Panc1 (cell line): Measurements from ENCODE around the gene ISY1. TPM values are rescaled to one million over a fixed set of nuclear protein-coding genes. Genes with fewer than 3 reads are reported as not detected.

Experiments
- ATAC-seq: fragments of 200-7000 bp; cut with Tn5 transposase; 2 replicates; pipeline ENCODE4 v1.9.1; 2020; ENCODE audit warnings: mild to moderate bottlenecking, moderate library complexity
- BruUV-seq: library from RNA; stranded (reverse); fragments of 400-500 nt; replicated peaks from 2 replicates; lab custom pipeline; 2021; lab: Mats Ljungman, UMichigan
- CTCF ChIA-PET: fragments of 300-600 bp; sonication (Branson Sonifier 250); formaldehyde crosslinking; loops from one replicate; lab custom pipeline; 2022; ENCODE audit warnings: antibody characterized with exemption; lab: Charles Lee
- POLR2A ChIA-PET: fragments of 300-600 bp; sonication (Branson Sonifier 250); formaldehyde crosslinking; loops from one replicate; lab custom pipeline; 2022; ENCODE audit warnings: antibody characterized with exemption; lab: Charles Lee
- DNase-seq: peaks from one replicate; pipeline ENCODE4 v3.0.0-alpha.2; 2010; ENCODE audit warnings: low read depth, low spot score
- H3K27ac ChIP-seq: 2 replicates; pipeline ENCODE4 v1.5.1; 2011; ENCODE audit warnings: mild to moderate bottlenecking, low read length, inconsistent platforms
- H3K27me3 ChIP-seq: fragments of 200-500 bp; sonication (Bioruptor generic); 2 replicates; pipeline ENCODE4 v1.6.0; 2014; ENCODE audit warnings: low read length, inconsistent platforms; ENCODE audit not compliant: control insufficient read depth, insufficient read depth
- H3K36me3 ChIP-seq: fragments of 200-500 bp; sonication (Bioruptor generic); 2 replicates; pipeline ENCODE4 v1.5.1; 2014; ENCODE audit warnings: inconsistent platforms, mild to moderate bottlenecking, low read length, moderate library complexity; ENCODE audit not compliant: control insufficient read depth, insufficient read depth
- H3K4me1 ChIP-seq: 2 replicates; pipeline ENCODE4 v1.5.1; 2011; ENCODE audit warnings: inconsistent platforms, mild to moderate bottlenecking, low read length, moderate library complexity; ENCODE audit not compliant: control insufficient read depth, insufficient read depth
- H3K4me3 ChIP-seq, 2 experiments: 2 replicates each; pipeline ENCODE4 v1.5.1; 2011 to 2012; ENCODE audit warnings: low read depth in 2 of 2, low read length in 2 of 2, mild to moderate bottlenecking in 2 of 2, inconsistent platforms in 1 of 2, moderate library complexity in 1 of 2
- H3K9me3 ChIP-seq: fragments of 200-500 bp; sonication (Bioruptor generic); 2 replicates; pipeline ENCODE4 v1.5.1; 2014; ENCODE audit warnings: low read depth, mild to moderate bottlenecking, inconsistent platforms, low read length, moderate library complexity; ENCODE audit not compliant: control insufficient read depth, insufficient read depth
- CTCF ChIP-seq: fragments of 450-650 bp; IDR thresholded peaks from 2 replicates; pipeline ENCODE4 v1.5.1; 2017; ENCODE audit warnings: mild to moderate bottlenecking
- POLR2AphosphoS5 ChIP-seq: IDR thresholded peaks from 2 replicates; pipeline ENCODE4 v1.6.1; 2012; ENCODE audit warnings: mild to moderate bottlenecking, low read depth, low read length, moderate library complexity
- SIN3A ChIP-seq: IDR thresholded peaks from 2 replicates; pipeline ENCODE4 v1.6.1; 2012; ENCODE audit warnings: low read depth, mild to moderate bottlenecking, low read length, moderate library complexity, borderline replicate concordance; ENCODE audit not compliant: insufficient read depth
- TCF7L2 ChIP-seq: IDR thresholded peaks from 2 replicates; pipeline ENCODE4 v1.6.1; 2011; ENCODE audit warnings: mild to moderate bottlenecking, low read depth, low read length, inconsistent platforms
- in situ Hi-C: cut with HindIII; loops from 2 replicates; pipeline ENCODE4 v1.10.0; 2016; ENCODE audit warnings: low sequenced_read_pairs, low pct_unique_long_range_greater_than_20kb
- intact Hi-C: fragments of 100-400 bp; cut with micrococcal nuclease; formaldehyde crosslinking; loops from one replicate; pipeline ENCODE4 v1.10.0; 2022; ENCODE audit not compliant: unreplicated experiment
- total RNA-seq: library from RNA; stranded (reverse); gene quantifications from one replicate; pipeline ENCODE4 v1.2.1, GENCODE V29; 2021; ENCODE audit not compliant: unreplicated experiment
- TF ChIP-seq, protein P1 (sequence below), 2 experiments: IDR thresholded peaks; 2 replicates each; pipeline ENCODE4 v1.6.1; 2011 to 2012; ENCODE audit warnings: low read depth in 2 of 2, control low read depth in 1 of 2, low read length in 1 of 2, mild to moderate bottlenecking in 1 of 2, moderate library complexity in 1 of 2; ENCODE audit not compliant: insufficient read depth in 1 of 2

Gene ISY1
- total RNA-seq, 1 experiment from 2014 or later: 45.7 TPM

DNA sequence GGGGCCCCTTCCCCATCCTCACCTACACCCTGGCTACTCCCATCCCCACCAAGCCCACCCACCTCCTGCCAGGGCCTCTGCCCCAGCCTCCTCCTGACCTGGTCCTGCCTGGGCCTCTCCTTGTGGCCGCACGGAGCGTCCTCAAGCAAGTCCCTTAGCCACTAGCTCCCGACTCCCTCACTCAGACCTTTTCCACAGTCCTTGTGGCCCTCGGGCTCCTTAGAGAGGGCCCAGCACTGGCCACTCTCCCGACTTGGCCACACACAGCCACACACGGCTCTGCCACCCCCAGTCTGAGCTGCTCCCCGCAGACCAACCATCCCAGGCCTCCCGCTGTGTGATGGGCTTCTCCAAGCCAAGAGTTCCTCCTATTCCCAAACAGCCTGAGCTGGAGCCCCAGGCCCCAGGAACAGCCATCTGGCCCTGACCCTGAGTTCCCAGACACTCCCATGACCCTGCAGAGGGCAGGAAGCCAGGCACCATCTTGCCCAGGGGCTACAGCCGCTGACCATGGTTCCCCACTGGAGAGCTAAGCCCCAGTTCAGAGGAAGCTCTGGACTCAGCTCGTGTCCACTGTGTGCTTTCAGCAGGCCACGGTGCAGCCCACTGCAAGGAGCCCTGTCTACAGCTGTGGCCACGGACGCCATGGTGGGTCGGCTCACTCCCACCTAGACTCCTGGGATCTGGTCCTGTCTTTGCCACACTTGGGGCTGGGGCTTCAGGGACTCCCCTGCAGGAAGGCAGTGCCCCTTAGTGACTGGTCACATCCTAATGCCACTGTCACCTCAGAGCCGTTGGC, 32.3 kb downstream of the ISY1 start:
- Histone ChIP-seq H3K27ac (no peak overlapping the region), H3K36me3 (peaks cover 7% of the 10 kb centered on the region; the same call in 1 of the 2 replicates), H3K27me3 (no peaks in the 10 kb centered on the region), H3K9me3 (no peaks in the 10 kb centered on the region), H3K4me3 (no peak overlapping the region), H3K4me1 (no peaks in the 10 kb centered on the region)
- in situ Hi-C loops: loop anchor here (10.0 kb wide), 1 partner anchor 134 kb away; the partner anchor contains the start of gene CFAP92
- ATAC-seq (no peak), DNase-seq (no peak)
- no TSS peak for BruUV-seq
- ChIA-PET CTCF (no interaction called here), POLR2A (no interaction called here)
- TF ChIP-seq TCF7L2 (no peak), POLR2AphosphoS5 (no peak), CTCF (no peak), SIN3A (no peak)
- TF ChIP-seq, protein P1, sequence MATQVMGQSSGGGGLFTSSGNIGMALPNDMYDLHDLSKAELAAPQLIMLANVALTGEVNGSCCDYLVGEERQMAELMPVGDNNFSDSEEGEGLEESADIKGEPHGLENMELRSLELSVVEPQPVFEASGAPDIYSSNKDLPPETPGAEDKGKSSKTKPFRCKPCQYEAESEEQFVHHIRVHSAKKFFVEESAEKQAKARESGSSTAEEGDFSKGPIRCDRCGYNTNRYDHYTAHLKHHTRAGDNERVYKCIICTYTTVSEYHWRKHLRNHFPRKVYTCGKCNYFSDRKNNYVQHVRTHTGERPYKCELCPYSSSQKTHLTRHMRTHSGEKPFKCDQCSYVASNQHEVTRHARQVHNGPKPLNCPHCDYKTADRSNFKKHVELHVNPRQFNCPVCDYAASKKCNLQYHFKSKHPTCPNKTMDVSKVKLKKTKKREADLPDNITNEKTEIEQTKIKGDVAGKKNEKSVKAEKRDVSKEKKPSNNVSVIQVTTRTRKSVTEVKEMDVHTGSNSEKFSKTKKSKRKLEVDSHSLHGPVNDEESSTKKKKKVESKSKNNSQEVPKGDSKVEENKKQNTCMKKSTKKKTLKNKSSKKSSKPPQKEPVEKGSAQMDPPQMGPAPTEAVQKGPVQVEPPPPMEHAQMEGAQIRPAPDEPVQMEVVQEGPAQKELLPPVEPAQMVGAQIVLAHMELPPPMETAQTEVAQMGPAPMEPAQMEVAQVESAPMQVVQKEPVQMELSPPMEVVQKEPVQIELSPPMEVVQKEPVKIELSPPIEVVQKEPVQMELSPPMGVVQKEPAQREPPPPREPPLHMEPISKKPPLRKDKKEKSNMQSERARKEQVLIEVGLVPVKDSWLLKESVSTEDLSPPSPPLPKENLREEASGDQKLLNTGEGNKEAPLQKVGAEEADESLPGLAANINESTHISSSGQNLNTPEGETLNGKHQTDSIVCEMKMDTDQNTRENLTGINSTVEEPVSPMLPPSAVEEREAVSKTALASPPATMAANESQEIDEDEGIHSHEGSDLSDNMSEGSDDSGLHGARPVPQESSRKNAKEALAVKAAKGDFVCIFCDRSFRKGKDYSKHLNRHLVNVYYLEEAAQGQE (IDR thresholded peaks at IDR 0.05; ENCODE audit: insufficient read depth in 1 of 2, low read depth in 2 of 2, low read length in 1 of 2): no peak
- intact Hi-C loops: no loop called here

DNA sequence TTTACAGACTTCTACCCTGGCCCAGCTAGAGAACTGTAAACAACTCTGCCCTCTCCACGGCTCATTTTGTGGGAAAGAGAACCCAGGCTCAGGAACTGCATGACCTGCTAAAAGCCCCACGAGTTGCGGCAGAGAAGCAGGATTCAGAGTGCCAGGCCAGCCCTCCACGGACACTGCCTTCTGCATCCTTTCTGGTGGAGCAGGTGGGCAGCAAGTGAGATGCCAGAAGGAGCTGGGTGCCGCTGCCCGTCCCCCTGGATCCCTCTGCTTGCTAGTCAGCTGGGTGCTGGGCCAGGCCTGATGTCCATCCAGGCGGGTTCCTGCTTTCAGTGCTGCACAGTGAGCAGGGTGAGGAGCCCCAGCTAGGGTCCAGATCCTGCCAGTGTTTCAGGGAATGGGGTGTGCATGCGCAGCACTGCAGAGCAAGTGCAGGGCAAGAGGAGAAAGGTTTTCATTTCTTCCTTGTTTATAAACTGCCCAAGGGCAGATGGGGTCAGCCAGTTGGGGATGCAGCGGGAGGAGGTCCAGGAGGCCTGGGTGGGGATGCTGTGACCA, 34.1 kb downstream of the ISY1 start:
- TF ChIP-seq CTCF (no peak), SIN3A (no peak), TCF7L2 (no peak), POLR2AphosphoS5 (no peak)
- TF ChIP-seq, protein P1 (IDR thresholded peaks at IDR 0.05; ENCODE audit: insufficient read depth in 1 of 2, low read depth in 2 of 2, low read length in 1 of 2): no peak
- CTCF ChIA-PET: no interaction called here
- in situ Hi-C loops: loop anchor here (10.0 kb wide), 1 partner anchor 132 kb away; the partner anchor contains the start of gene CFAP92

More for the DNA sequence above, 34.1 kb downstream of the ISY1 start:
- no peaks in the 10 kb centered on the region; the same call in 1 of the 2 replicates for H3K4me1 ChIP-seq
- H3K27ac ChIP-seq: no peak overlapping the region
- no peak overlapping the region for H3K4me3 ChIP-seq
- no peaks in the 10 kb centered on the region; the same call in 1 of the 2 replicates for H3K36me3 ChIP-seq
- POLR2A ChIA-PET: no interaction called here
- intact Hi-C loops: no loop called here
- BruUV-seq: no TSS peak
- no peaks in the 10 kb centered on the region for H3K9me3 ChIP-seq
- ATAC-seq (no peak), DNase-seq (no peak)
- H3K27me3 ChIP-seq: no peaks in the 10 kb centered on the region
